Measurements from ENCODE around the gene NUBP1.

GRCh38 chr16:10763456-10763855 is 19.8 kb downstream of the NUBP1 start:
- no peak for TF ChIP-seq CTCF (IDR thresholded peaks at IDR 0.05; ENCODE audit: low read depth, low read length, poor library complexity, severe bottlenecking)
- TF ChIP-seq EZH2phosphoT487 (IDR thresholded peaks at IDR 0.05; ENCODE audit: borderline replicate concordance, low read length) = no peak
